WI38 (cell line): ENCODE results near the gene ELOVL1.

Source experiments
- H3K4me3 ChIP-seq: 2 replicates; pipeline ENCODE4 v1.5.1; 2011; ENCODE audit warnings: low read depth, mild to moderate bottlenecking, control low read depth, low read length
- TF ChIP-seq, protein P1 (sequence below): IDR thresholded peaks from 2 replicates; pipeline ENCODE4 v1.5.1; 2012; ENCODE audit warnings: low read depth, mild to moderate bottlenecking, control low read depth, low read length

The ELOVL1 gene

GRCh38 chr1:43348343-43348808 lies 19.4 kb downstream of the ELOVL1 start:
- TF ChIP-seq, protein P1, sequence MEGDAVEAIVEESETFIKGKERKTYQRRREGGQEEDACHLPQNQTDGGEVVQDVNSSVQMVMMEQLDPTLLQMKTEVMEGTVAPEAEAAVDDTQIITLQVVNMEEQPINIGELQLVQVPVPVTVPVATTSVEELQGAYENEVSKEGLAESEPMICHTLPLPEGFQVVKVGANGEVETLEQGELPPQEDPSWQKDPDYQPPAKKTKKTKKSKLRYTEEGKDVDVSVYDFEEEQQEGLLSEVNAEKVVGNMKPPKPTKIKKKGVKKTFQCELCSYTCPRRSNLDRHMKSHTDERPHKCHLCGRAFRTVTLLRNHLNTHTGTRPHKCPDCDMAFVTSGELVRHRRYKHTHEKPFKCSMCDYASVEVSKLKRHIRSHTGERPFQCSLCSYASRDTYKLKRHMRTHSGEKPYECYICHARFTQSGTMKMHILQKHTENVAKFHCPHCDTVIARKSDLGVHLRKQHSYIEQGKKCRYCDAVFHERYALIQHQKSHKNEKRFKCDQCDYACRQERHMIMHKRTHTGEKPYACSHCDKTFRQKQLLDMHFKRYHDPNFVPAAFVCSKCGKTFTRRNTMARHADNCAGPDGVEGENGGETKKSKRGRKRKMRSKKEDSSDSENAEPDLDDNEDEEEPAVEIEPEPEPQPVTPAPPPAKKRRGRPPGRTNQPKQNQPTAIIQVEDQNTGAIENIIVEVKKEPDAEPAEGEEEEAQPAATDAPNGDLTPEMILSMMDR: no peak

DNA sequence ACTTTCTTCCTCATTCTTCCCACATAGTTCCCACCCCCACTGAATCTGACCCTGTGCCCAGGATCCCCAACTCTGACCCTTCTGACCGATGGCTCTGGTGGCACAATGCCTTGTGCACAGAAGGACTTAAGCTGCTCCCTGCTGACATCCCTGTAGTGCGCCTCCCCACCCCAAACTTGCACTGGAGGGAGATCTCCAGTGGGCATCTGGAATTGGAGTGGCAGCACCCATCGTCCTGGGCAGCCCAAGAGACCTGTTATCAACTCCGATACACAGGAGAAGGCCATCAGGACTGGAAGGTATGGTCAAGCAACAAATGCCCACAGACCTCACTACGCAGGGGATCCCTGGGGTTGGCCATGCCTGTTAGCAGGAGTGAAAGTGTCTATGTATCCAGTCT lies 21.2 kb downstream of the ELOVL1 start:
- no peak overlapping the region for H3K4me3 ChIP-seq
- TF ChIP-seq, protein P1: no peak

More at GRCh38 chr1:43348343-43348808, 19.4 kb downstream of the ELOVL1 start:
- peak overlapping the region; percentile 43 for H3K4me3 ChIP-seq

DNA sequence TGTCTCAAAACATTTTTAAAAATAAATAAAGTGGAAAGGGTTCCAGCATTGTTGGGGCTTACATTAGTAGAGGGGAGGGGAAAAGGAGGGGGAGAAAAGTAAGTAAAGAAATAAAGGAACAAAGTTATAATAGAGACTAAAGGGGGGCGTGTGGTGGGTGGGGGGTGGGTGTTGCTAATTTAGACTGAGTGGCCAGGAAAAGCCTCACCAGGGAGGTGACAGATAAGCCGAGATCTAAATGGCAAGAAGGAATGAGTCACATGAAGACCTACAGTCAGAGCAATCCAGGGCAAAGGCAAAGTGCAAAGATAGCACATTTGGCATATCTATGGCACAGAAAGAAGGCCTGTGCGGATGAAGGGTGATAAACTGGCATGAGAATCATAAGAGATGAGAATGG lies 22.7 kb downstream of the ELOVL1 start:
- TF ChIP-seq, protein P1: no peak
- H3K4me3 ChIP-seq: no peak overlapping the region

DNA sequence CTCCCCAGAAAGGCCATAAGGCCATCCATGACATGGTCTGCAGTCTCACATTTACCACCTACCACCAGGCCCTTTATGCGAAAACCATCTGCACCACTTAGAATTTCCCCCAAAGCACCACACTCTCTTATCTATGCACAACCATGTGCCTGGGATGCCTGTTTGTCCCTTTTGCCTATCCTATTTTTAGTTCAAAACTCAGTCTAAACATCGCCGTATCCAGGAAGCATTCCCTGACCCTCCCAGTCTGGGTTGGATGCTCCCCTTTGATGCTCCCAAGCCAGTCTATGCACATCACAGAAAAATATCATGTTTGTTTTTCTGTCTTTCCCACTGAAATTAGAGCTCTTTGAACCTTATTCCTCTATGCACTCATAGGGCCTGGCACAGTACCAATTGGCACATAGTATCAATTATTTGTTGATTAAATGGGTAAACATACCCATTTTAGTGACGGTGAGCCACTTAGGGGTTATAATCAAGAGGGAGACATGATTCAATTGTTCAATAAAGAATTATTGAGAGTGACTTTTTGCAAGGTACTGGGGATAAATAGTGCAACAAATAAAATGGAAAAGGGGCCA lies 23.5 kb downstream of the ELOVL1 start:
- H3K4me3 ChIP-seq: no peak overlapping the region
- TF ChIP-seq, protein P1: no peak

GRCh38 chr1:43340559-43340958 lies 27.3 kb downstream of the ELOVL1 start:
- TF ChIP-seq, protein P1: no peak
- no peak overlapping the region for H3K4me3 ChIP-seq

GRCh38 chr1:43339584-43340232 lies 28.1 kb downstream of the ELOVL1 start:
- H3K4me3 ChIP-seq: no peak overlapping the region
- TF ChIP-seq, protein P1: no peak

GRCh38 chr1:43338001-43338400 lies 29.8 kb downstream of the ELOVL1 start:
- no peak overlapping the region for H3K4me3 ChIP-seq
- TF ChIP-seq, protein P1: no peak
